Endothelial cell of coronary artery (primary cell): ENCODE measurements around the gene TNFAIP6. TPM values are rescaled to one million over a fixed set of nuclear protein-coding genes. Genes with fewer than 3 reads are reported as not detected.

Experiments
- total RNA-seq: library from RNA; depleted of rRNA; stranded (reverse); fragments of >200 nt; gene quantifications from 2 replicates; pipeline ENCODE4 v1.2.3, GENCODE V29; 2014

Gene TNFAIP6, protein sequence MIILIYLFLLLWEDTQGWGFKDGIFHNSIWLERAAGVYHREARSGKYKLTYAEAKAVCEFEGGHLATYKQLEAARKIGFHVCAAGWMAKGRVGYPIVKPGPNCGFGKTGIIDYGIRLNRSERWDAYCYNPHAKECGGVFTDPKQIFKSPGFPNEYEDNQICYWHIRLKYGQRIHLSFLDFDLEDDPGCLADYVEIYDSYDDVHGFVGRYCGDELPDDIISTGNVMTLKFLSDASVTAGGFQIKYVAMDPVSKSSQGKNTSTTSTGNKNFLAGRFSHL
- total RNA-seq, result 0.18 and 1.8 TPM in 2 replicates

DNA sequence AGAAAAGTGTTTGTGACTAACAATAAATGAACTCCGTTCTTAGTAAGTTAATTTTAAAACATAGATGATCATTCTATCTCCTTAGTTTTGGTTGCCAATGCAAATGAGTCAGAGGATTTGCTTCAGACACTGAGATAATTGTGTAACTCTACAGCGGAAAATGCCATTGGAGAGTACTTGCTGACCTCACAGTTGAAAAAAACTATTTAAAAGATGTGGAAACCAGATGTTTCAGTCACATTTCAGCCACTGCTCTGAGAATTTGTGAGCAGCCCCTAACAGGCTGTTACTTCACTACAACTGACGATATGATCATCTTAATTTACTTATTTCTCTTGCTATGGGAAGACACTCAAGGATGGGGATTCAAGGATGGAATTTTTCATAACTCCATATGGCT lies at the start of gene TNFAIP6:
TSS of gene TNFAIP6 (plus strand) at position 234 of the 400 bp plus-strand sequence. CDS start at position 309, 75 bp downstream.

DNA sequence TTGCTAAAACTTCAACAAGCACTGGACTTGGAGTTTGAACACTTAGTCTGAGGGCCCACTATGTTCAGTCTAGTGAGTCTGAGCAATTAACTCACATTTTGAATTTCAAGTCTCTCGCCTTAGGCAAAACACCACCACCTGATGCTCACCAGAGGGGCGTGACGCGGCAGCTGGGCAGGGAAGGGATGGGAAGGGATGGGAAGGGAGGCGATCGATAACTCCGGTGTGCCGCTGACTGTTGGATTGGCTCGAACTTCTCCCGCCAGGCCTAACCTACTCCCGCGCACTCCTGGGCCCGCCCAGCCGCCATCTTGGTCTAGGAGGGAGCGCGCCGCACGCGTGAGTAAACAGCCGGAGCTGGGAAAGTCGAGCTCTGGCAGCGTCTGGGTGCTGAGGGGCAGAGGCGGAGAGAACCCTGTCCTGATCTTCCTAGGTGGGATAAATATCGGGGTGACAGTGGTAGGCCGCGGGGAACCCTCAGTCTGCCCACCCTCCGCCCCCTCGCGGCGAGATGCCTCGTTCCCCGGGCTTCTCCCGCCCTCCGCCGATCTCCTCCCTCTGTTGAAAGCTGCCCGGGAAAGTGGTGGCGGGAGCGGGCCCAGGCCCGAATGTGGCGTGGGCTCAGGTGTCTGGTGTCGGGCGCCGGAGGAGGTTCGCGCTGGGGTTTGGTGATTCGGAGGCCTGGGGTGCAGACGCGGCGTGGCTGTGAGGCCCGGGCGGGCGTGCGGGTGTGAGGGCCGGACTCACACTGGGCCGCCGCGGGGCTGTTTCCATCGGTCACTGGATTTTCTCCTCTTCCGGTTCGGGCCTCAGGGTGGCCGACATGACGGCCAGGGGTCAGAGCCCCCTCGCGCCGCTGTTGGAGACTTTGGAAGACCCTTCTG lies 52.5 kb downstream of the TNFAIP6 start, which contains the start of gene RIF1:
TSS of gene RIF1 (plus strand) at position 302 of the 884 bp plus-strand sequence. CDS start at position 824, 522 bp downstream.

Other genes with a start within 250 kb of the TNFAIP6 start
- gene RBM43, start 95.7 kb upstream of the TNFAIP6 start, total RNA-seq, result 2.8 and 3.1 TPM in 2 replicates
- gene NMI, start 67.9 kb upstream of the TNFAIP6 start, total RNA-seq, result 13.0 and 13.5 TPM in 2 replicates
- gene RIF1, start 52.3 kb downstream of the TNFAIP6 start, total RNA-seq, result 31.6 and 37.6 TPM in 2 replicates